22Rv1 (cell line): ENCODE measurements around the gene ZNF730.

Source experiments
- CTCF ChIP-seq: fragments of 450-650 bp; IDR thresholded peaks from 2 replicates; pipeline ENCODE4 v1.5.1; 2017; ENCODE audit warnings: mild to moderate bottlenecking
- ZFX ChIP-seq: fragments of 450-650 bp; IDR thresholded peaks from 2 replicates; pipeline ENCODE4 v1.6.1; 2017; ENCODE audit warnings: antibody characterized with exemption, borderline replicate concordance

- TF ChIP-seq CTCF (no peak), ZFX (no peak)
Observed at GRCh38 chr19:23071147-23071511, 45.7 kb upstream of the ZNF730 start.
